HFF-Myc (cell line): ENCODE results near the gene JSRP1.

Experiments used
- DNase-seq: peaks from one replicate; pipeline ENCODE4 v3.0.0-alpha.2; 2011; ENCODE audit warnings: low read depth; ENCODE audit errors: extremely low read depth
- H3K4me3 ChIP-seq: replicated peaks from 2 replicates; pipeline ENCODE4 v1.5.1; 2011; ENCODE audit warnings: low read depth, mild to moderate bottlenecking, control low read depth, low read length
- CTCF ChIP-seq: IDR thresholded peaks from 2 replicates; pipeline ENCODE4 v1.5.1; 2012; ENCODE audit warnings: mild to moderate bottlenecking, low read depth, low read length, control low read depth; ENCODE audit errors: missing control alignments

JSRP1 gene

GRCh38 chr19:2247433-2248101 lies 8.7 kb downstream of the JSRP1 start:
- no peak for TF ChIP-seq CTCF
- no peak for DNase-seq
- H3K4me3 ChIP-seq: no peak overlapping the region

- TF ChIP-seq CTCF: no peak
- no peak overlapping the region for H3K4me3 ChIP-seq
- DNase-seq: no peak
These were observed 9.3 kb downstream of the JSRP1 start for GRCh38 chr19:2246801-2247361.

- TF ChIP-seq CTCF: no peak
- H3K4me3 ChIP-seq: no peak overlapping the region
- DNase-seq: no peak
These were observed 10.1 kb downstream of the JSRP1 start for GRCh38 chr19:2246014-2246620.

- H3K4me3 ChIP-seq: no peak overlapping the region
- no peak for TF ChIP-seq CTCF
- no peak for DNase-seq
These were observed 10.9 kb downstream of the JSRP1 start for GRCh38 chr19:2245273-2245672.

- no peak for DNase-seq
- H3K4me3 ChIP-seq: no peak overlapping the region
- TF ChIP-seq CTCF: no peak
These were observed 11.7 kb downstream of the JSRP1 start for GRCh38 chr19:2244486-2244885.

- no peak for DNase-seq
- no peak for TF ChIP-seq CTCF
- no peak overlapping the region for H3K4me3 ChIP-seq
These were observed 12.1 kb downstream of the JSRP1 start for GRCh38 chr19:2244125-2244411.
